ENCODE measurements around the gene STPG3. TPM values are rescaled to one million over a fixed set of nuclear protein-coding genes. Genes with fewer than 3 reads are reported as not detected.
A peak's percentile ranks its signal among the peaks of the same experiment; 100 is the strongest.

STPG3 gene
- total and polyA plus RNA-seq, 2 of the 8 experiments (the other 6 are each of a cell fraction or from before 2014, with no cell fraction given), result not detected

- H3K27me3 ChIP-seq (replicated peaks in 1 of 4; ENCODE audit: control insufficient read depth in 3 of 4, extremely low read depth in 1 of 4, insufficient read depth in 3 of 4, low read length in 3 of 4), result peaks cover 0 to 16% (median 7%) of the 10 kb centered on the region in 4 experiments; a peak in 5 of 7 replicates
- POLR2A ChIA-PET (ENCODE audit: partially characterized antibody), result interaction anchor here (0.7 to 10.0 kb wide), 16 partner anchors 12 to 143 kb away, joined by 3 to 129 read pairs (median 4); partner anchors contain the start of genes EXD3, NELFB, NOXA1 and TOR4A
- FAIRE-seq, result no peak
- 0 out of 2 replicates have a peak, but pooled peaks have one; percentile 2 for TF ChIP-seq SP1 (IDR thresholded peaks at IDR 0.05; ENCODE audit: low read depth, low read length)
- no peak for TF ChIP-seq CBX5 (IDR thresholded peaks at IDR 0.05; ENCODE audit: low read depth, low read length)
- TF ChIP-seq HDAC6 (IDR thresholded peaks at IDR 0.05; ENCODE audit: low read depth, low read length), result no peak
- TF ChIP-seq SIN3A (conservative IDR thresholded peaks at IDR 0.05 in 1 of 2, IDR thresholded peaks at IDR 0.05 in 1 of 2; ENCODE audit: low read depth in 1 of 2, low read length in 2 of 2), result 0 out of 4 replicates have a peak, but pooled peaks of 1 of the 2 experiments have one; percentile 33
- peak; percentile 29 for TF ChIP-seq ASH2L (IDR thresholded peaks at IDR 0.05; ENCODE audit: low read length)
- no peak; the same call in 1 of the 2 replicates for TF ChIP-seq SUZ12 (IDR thresholded peaks at IDR 0.05; ENCODE audit: low read length)
- TF ChIP-seq BRCA1 (IDR thresholded peaks at IDR 0.05; ENCODE audit: low read depth, low read length), result no peak
- TF ChIP-seq POLR2A (IDR thresholded peaks at IDR 0.05; ENCODE audit: control extremely low read depth in 1 of 2, low read depth in 2 of 2, low read length in 2 of 2), result no peak
- TF ChIP-seq SAP30 (IDR thresholded peaks at IDR 0.05; ENCODE audit: insufficient read depth, insufficient replicate concordance, low read length), result no peak
- no peak for TF ChIP-seq NRF1 (IDR thresholded peaks at IDR 0.05; ENCODE audit: low read depth, low read length)
- TF ChIP-seq YY1 (IDR thresholded peaks at IDR 0.05; ENCODE audit: low read depth, low read length), result 0 out of 2 replicates have a peak, but pooled peaks have one; percentile 24
- TF ChIP-seq BCL11A (IDR thresholded peaks at IDR 0.05; ENCODE audit: low read depth in 2 of 2, low read length in 2 of 2), result no peak
Observed at GRCh38 chr9:137302449-137303150, 51.5 kb downstream of the STPG3 start.

More at GRCh38 chr9:137302449-137303150, 51.5 kb downstream of the STPG3 start:
- peak in 1 of 2 experiments; percentile 88 for DNase-seq (ENCODE audit: low read depth in 1 of 2, low spot score in 2 of 2)
- Histone ChIP-seq H3K4ac (replicated peaks; ENCODE audit: insufficient read length, low read depth, low read length) (peak overlapping the region; percentile 21), H3K27ac (ENCODE audit: low read depth, low read length) (no peak overlapping the region), H3K9ac (replicated peaks in 1 of 4; ENCODE audit: extremely low read depth in 1 of 4, low read depth in 3 of 4, low read length in 3 of 4) (no peak overlapping the region), H3K4me1 (replicated peaks in 1 of 4; ENCODE audit: control insufficient read depth in 3 of 4, insufficient read depth in 4 of 4, low read length in 3 of 4) (peaks cover 3 to 59% (median 48%) of the 10 kb centered on the region in 4 experiments), H3K4me3 (ENCODE audit: extremely low read depth in 1 of 4, insufficient read depth in 2 of 4, low read depth in 3 of 4, low read length in 4 of 4) (peak overlapping the region; percentile 29 to 62 (median 39); a peak in 7 of 8 replicates), H3K18ac (ENCODE audit: extremely low read depth, low read length) (peak overlapping the region; percentile 71), H3K23ac (ENCODE audit: insufficient read length) (no peak overlapping the region), H3K79me2 (ENCODE audit: control insufficient read depth in 1 of 2, insufficient read depth in 2 of 2, low read length in 2 of 2) (peaks cover 0 to 3% of the 10 kb centered on the region in 2 experiments; a peak in 1 of 4 replicates), H4K5ac (ENCODE audit: insufficient read length, low read depth, low read length) (no peak overlapping the region), H2BK5ac (ENCODE audit: low read depth, low read length) (no peak overlapping the region), H3K79me1 (ENCODE audit: low read depth, low read length) (peaks cover 3% of the 10 kb centered on the region), H4K8ac (ENCODE audit: extremely low read depth, insufficient read depth, low read length) (peak overlapping the region; percentile 54; the same call in 1 of the 2 replicates), H4K20me1 (replicated peaks in 1 of 2; ENCODE audit: control insufficient read depth in 1 of 2, insufficient read depth in 2 of 2, low read length in 2 of 2) (peaks cover 0 to 9% of the 10 kb centered on the region in 2 experiments), H3K4me2 (ENCODE audit: insufficient read depth in 1 of 2, low read depth in 2 of 2, low read length in 2 of 2) (peak overlapping the region; percentile 76 to 79), H2BK20ac (ENCODE audit: low read length) (no peak overlapping the region), H2BK120ac (replicated peaks; ENCODE audit: low read depth, low read length) (no peak overlapping the region), H4K91ac (replicated peaks; ENCODE audit: insufficient read length, low read length) (peak overlapping the region; percentile 57), H3K23me2 (ENCODE audit: low read depth, low read length) (peaks cover 11% of the 10 kb centered on the region), H2AK5ac (ENCODE audit: low read depth, low read length) (no peak overlapping the region), H3K9me3 (ENCODE audit: insufficient read depth in 2 of 2, low read depth in 1 of 2, low read length in 1 of 2) (no peaks in the 10 kb centered on the region), H2BK12ac (ENCODE audit: low read depth, low read length) (peak overlapping the region; percentile 80; the same call in 1 of the 2 replicates), H3K14ac (ENCODE audit: insufficient read length) (no peak overlapping the region), H3K56ac (replicated peaks; ENCODE audit: insufficient read length, low read depth, low read length) (no peak overlapping the region), H2BK15ac (ENCODE audit: low read length) (peak overlapping the region; percentile 61; the same call in 1 of the 2 replicates), H3K36me3 (ENCODE audit: control insufficient read depth in 2 of 4, insufficient read depth in 4 of 4, low read length in 3 of 4) (no peaks in the 10 kb centered on the region), H2AFZ (ENCODE audit: low read length) (no peak overlapping the region)
- WGBS, 2 experiments (ENCODE audit: extremely low coverage in 1 of 2, insufficient coverage in 1 of 2, insufficient read length in 1 of 2, insufficient replicate concordance in 2 of 2, low coverage in 1 of 2, low lambda C conversion rate in 2 of 2, missing lambda C conversion rate in 1 of 2), result 8% methylated on average over 19 of the region's 78 CpGs; no CpG with 5 or more reads in 1 of the 2 experiments
- CTCF ChIA-PET (ENCODE audit: partially characterized antibody), result interaction anchor here (0.6 to 4.7 kb wide), 31 partner anchors 9 to 409 kb away, joined by 3 to 55 read pairs (median 4); no protein-coding TSS in a partner anchor

All from H1 (cell line).